ENCODE data around the gene QKI.

- no peak for TF ChIP-seq CTCF (IDR thresholded peaks at IDR 0.05)
- no peak for TF ChIP-seq POLR2AphosphoS5 (IDR thresholded peaks at IDR 0.05)
These were observed 186.3 kb downstream of the QKI start for GRCh38 chr6:163600781-163601180.

Data from prostate gland (tissue), 2 donors.